MCF 10A (cell line): Measurements from ENCODE around the gene KLHL26. TPM values are rescaled to one million over a fixed set of nuclear protein-coding genes. Genes with fewer than 3 reads are reported as not detected.

Experiments used
- BruUV-seq: library from RNA; stranded (reverse); fragments of 400-500 nt; replicated peaks from 2 replicates; lab custom pipeline; 2021; lab: Mats Ljungman, UMichigan
- CTCF ChIA-PET: fragments of 300-600 bp; sonication (Branson Sonifier 250); formaldehyde crosslinking; extraction: SDS; loops from one replicate; lab custom pipeline; 2021; ENCODE audit warnings: antibody characterized with exemption, inconsistent platforms; lab: Yijun Ruan, JAX
- POLR2A ChIA-PET: fragments of 300-600, 350-650 bp; sonication (Branson Sonifier 250); formaldehyde crosslinking; extraction: SDS; loops from one replicate; lab custom pipeline; 2020; ENCODE audit warnings: antibody characterized with exemption, inconsistent platforms; lab: Yijun Ruan, JAX
- DNase-seq: peaks from one replicate; pipeline ENCODE4 v3.0.0-alpha.2; 2018; ENCODE audit not compliant: unreplicated experiment
- H3K27ac Mint-ChIP-seq: one replicate; pipeline ENCODE4 v1.8.0; 2022; ENCODE audit warnings: mild to moderate bottlenecking, low read depth, mixed read lengths; ENCODE audit not compliant: unreplicated experiment
- H3K27me3 Mint-ChIP-seq: one replicate; pipeline ENCODE4 v1.8.0; 2022; ENCODE audit warnings: mixed read lengths; ENCODE audit not compliant: insufficient read depth, unreplicated experiment
- H3K36me3 Mint-ChIP-seq: one replicate; pipeline ENCODE4 v1.8.0; 2022; ENCODE audit warnings: mild to moderate bottlenecking, moderate library complexity, mixed read lengths; ENCODE audit not compliant: insufficient read depth, unreplicated experiment
- H3K4me1 Mint-ChIP-seq: one replicate; pipeline ENCODE4 v1.8.0; 2022; ENCODE audit warnings: mixed read lengths; ENCODE audit not compliant: insufficient read depth, unreplicated experiment
- H3K4me3 Mint-ChIP-seq: one replicate; pipeline ENCODE4 v1.8.0; 2022; ENCODE audit warnings: mild to moderate bottlenecking, moderate library complexity, mixed read lengths; ENCODE audit not compliant: unreplicated experiment
- H3K9me3 Mint-ChIP-seq: one replicate; pipeline ENCODE4 v1.8.0; 2022; ENCODE audit warnings: mixed read lengths; ENCODE audit not compliant: unreplicated experiment
- intact Hi-C: fragments of 100-400 bp; cut with micrococcal nuclease; formaldehyde crosslinking; loops from 2 replicates; pipeline ENCODE4 v1.14.1; 2022
- total RNA-seq: library from RNA; stranded (reverse); gene quantifications from 2 replicates; pipeline ENCODE4 v1.2.3, GENCODE V29; 2022
- TF ChIP-seq, protein P1 (sequence below): fragments of 200-600 bp; IDR thresholded peaks from one replicate; pipeline ENCODE4 v1.8.0; 2022; ENCODE audit warnings: antibody characterized with exemption, mild to moderate bottlenecking; ENCODE audit not compliant: unreplicated experiment

KLHL26 gene
- total RNA-seq, 1 experiment from 2014 or later, result 6.6 TPM

DNA sequence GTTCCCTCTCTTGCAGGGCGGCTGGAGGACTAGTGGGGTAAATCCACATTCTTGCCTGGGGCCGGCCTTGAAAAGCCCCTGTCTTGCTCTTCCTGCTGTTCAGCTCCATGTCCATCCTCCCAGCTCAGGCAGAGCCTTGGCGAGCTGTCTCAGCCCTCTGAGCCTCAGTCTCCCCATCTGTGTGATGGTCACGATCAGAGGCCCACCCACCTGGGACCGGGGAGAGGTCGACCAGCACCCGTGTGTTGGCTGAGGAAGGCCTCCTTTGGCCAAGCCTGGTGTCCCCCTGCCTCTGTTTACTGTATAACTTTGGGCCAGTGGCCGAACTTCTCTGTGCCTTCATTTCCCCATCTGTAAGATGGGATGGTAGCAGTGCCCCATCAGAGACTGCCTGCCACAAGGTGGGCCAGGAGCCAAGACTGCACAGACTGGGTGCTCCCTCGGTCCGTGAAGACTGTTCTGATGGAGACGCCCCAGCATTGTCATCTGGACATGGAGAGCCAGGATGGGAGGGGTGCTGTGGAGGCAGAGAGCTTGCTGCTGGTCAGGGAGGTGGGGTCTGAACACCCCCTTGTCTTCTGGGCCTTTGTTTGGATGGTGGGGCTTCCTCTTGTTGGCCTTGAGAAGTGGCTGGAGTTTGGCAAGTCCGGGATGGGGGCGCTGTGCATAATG, 18.5 kb downstream of the KLHL26 start:
- DNase-seq, result no peak
- peaks cover 11% of the 10 kb centered on the region for H3K4me1 Mint-ChIP-seq
- CTCF ChIA-PET, result no interaction called here
- no peak overlapping the region for H3K4me3 Mint-ChIP-seq
- H3K36me3 Mint-ChIP-seq, result peaks cover 11% of the 10 kb centered on the region
- POLR2A ChIA-PET, result no interaction called here
- no peaks in the 10 kb centered on the region for H3K9me3 Mint-ChIP-seq
- intact Hi-C loops, result no loop called here
- no peak overlapping the region for H3K27ac Mint-ChIP-seq
- no TSS peak for BruUV-seq
- TF ChIP-seq, protein P1, sequence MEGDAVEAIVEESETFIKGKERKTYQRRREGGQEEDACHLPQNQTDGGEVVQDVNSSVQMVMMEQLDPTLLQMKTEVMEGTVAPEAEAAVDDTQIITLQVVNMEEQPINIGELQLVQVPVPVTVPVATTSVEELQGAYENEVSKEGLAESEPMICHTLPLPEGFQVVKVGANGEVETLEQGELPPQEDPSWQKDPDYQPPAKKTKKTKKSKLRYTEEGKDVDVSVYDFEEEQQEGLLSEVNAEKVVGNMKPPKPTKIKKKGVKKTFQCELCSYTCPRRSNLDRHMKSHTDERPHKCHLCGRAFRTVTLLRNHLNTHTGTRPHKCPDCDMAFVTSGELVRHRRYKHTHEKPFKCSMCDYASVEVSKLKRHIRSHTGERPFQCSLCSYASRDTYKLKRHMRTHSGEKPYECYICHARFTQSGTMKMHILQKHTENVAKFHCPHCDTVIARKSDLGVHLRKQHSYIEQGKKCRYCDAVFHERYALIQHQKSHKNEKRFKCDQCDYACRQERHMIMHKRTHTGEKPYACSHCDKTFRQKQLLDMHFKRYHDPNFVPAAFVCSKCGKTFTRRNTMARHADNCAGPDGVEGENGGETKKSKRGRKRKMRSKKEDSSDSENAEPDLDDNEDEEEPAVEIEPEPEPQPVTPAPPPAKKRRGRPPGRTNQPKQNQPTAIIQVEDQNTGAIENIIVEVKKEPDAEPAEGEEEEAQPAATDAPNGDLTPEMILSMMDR, result no peak
- peaks cover 18% of the 10 kb centered on the region for H3K27me3 Mint-ChIP-seq

DNA sequence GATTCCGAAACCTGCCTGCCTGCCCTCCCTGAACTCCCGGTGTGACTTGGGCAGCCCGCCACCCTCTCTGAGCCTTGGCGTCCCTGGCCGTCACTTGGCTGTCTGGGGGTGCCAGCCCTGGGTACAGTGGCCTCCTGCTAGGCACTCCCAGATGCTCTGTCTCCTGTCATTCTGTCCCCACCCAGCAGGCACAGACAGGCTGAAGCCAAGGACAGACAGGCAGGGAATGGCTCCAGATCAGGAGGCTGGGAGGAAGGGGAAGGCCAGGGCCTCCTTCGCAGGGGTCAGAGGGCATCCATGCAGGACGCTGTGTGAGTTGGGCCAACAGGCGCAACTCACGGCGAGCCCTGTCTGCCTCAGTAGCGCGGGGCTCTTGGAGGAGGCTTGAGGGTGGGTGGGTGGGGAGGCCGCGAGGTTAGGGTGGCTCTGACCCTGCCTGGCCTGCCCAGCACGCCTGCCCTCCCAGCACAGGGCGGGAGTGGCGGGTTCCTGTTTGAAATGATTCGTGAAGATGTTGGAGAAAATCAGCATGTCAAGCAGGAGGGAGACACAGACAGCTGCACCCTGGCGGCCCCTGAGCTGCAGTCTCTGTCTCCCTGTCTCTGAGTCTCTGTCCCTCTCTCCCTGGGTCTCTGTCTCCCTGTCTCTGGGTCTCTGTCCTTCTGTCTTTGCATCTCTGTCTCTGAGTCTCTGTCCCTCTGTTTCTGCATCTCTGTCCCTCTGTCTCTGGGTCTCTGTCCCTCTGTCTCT, 19.7 kb downstream of the KLHL26 start:
- peaks cover 11% of the 10 kb centered on the region for H3K36me3 Mint-ChIP-seq
- peaks cover 18% of the 10 kb centered on the region for H3K27me3 Mint-ChIP-seq
- ChIA-PET POLR2A (no interaction called here), CTCF (no interaction called here)
- intact Hi-C loops, result no loop called here
- TF ChIP-seq, protein P1, result no peak
- no TSS peak for BruUV-seq
- DNase-seq, result no peak
- H3K4me3 Mint-ChIP-seq, result no peak overlapping the region
- no peaks in the 10 kb centered on the region for H3K9me3 Mint-ChIP-seq
- no peak overlapping the region for H3K27ac Mint-ChIP-seq
- peaks cover 11% of the 10 kb centered on the region for H3K4me1 Mint-ChIP-seq

GRCh38 chr19:18657590-18658365, 20.9 kb downstream of the KLHL26 start:
- H3K27me3 Mint-ChIP-seq, result peaks cover 18% of the 10 kb centered on the region
- peaks cover 11% of the 10 kb centered on the region for H3K36me3 Mint-ChIP-seq
- POLR2A ChIA-PET, result no interaction called here
- BruUV-seq, result no TSS peak
- TF ChIP-seq, protein P1, result no peak
- H3K4me1 Mint-ChIP-seq, result peaks cover 7% of the 10 kb centered on the region
- no peak overlapping the region for H3K27ac Mint-ChIP-seq
- no peak for DNase-seq
- H3K9me3 Mint-ChIP-seq, result no peaks in the 10 kb centered on the region
- intact Hi-C loops, result no loop called here
- H3K4me3 Mint-ChIP-seq, result no peak overlapping the region
- CTCF ChIA-PET, result no interaction called here

GRCh38 chr19:18658366-18658855, 21.6 kb downstream of the KLHL26 start:
- peaks cover 11% of the 10 kb centered on the region for H3K36me3 Mint-ChIP-seq

More at GRCh38 chr19:18658366-18658855, 21.6 kb downstream of the KLHL26 start:
- TF ChIP-seq, protein P1, result no peak
- peaks cover 18% of the 10 kb centered on the region for H3K27me3 Mint-ChIP-seq
- H3K27ac Mint-ChIP-seq, result no peak overlapping the region
- no peaks in the 10 kb centered on the region for H3K9me3 Mint-ChIP-seq
- no peak for DNase-seq
- ChIA-PET POLR2A (no interaction called here), CTCF (no interaction called here)
- intact Hi-C loops, result no loop called here
- BruUV-seq, result no TSS peak
- no peak overlapping the region for H3K4me3 Mint-ChIP-seq
- peaks cover 7% of the 10 kb centered on the region for H3K4me1 Mint-ChIP-seq
